WTC11 (cell line): ENCODE measurements around the gene MIEF1. TPM values are rescaled to one million over a fixed set of nuclear protein-coding genes. Genes with fewer than 3 reads are reported as not detected.

Experiments used
- ATAC-seq: fragments of 200-7000 bp; cut with Tn5 transposase; 2 replicates; pipeline ENCODE4 v1.10.0; 2021; ENCODE audit warnings: mild to moderate bottlenecking, moderate library complexity
- CTCF ChIA-PET: fragments of 300-600 bp; sonication (Branson Sonifier 250); formaldehyde crosslinking; loops from one replicate; lab custom pipeline; 2021; ENCODE audit warnings: antibody characterized with exemption; lab: Charles Lee
- POLR2A ChIA-PET: fragments of 350-600 bp; sonication (Branson Sonifier 250); formaldehyde crosslinking; loops from one replicate; lab custom pipeline; 2021; ENCODE audit warnings: antibody characterized with exemption; lab: Charles Lee
- DNase-seq: peaks from one replicate; pipeline ENCODE4 v3.0.0; 2021; ENCODE audit warnings: low spot score
- H3K27ac Mint-ChIP-seq: 2 replicates; pipeline ENCODE4 v1.8.0; 2021; ENCODE audit warnings: mixed read lengths
- H3K27me3 Mint-ChIP-seq: 2 replicates; pipeline ENCODE4 v1.8.0; 2021; ENCODE audit warnings: low read depth, mild to moderate bottlenecking, moderate library complexity, mixed read lengths
- H3K36me3 Mint-ChIP-seq: 2 replicates; pipeline ENCODE4 v1.8.0; 2021; ENCODE audit warnings: mixed read lengths
- H3K4me1 Mint-ChIP-seq: 2 replicates; pipeline ENCODE4 v1.8.0; 2022; ENCODE audit warnings: mixed read lengths
- H3K4me3 Mint-ChIP-seq: 2 replicates; pipeline ENCODE4 v1.8.0; 2021; ENCODE audit warnings: mild to moderate bottlenecking, moderate library complexity, mixed read lengths
- H3K9me3 Mint-ChIP-seq: 2 replicates; pipeline ENCODE4 v1.8.0; 2021; ENCODE audit warnings: mixed read lengths
- ATF1 ChIP-seq: sonication (generic); formaldehyde crosslinking; IDR thresholded peaks from 2 replicates; pipeline ENCODE4 v1.8.1; 2023; ENCODE audit warnings: mild to moderate bottlenecking, moderate library complexity, missing genetic modification reagents
- ESRRA ChIP-seq: sonication (generic); formaldehyde crosslinking; IDR thresholded peaks from 2 replicates; pipeline ENCODE4 v1.8.1; 2022; ENCODE audit warnings: mild to moderate bottlenecking, missing genetic modification reagents, borderline replicate concordance
- JUN ChIP-seq: sonication (generic); formaldehyde crosslinking; IDR thresholded peaks from 2 replicates; pipeline ENCODE4 v1.8.0; 2023; ENCODE audit warnings: mild to moderate bottlenecking, missing genetic modification reagents
- SMAD3 ChIP-seq: sonication (generic); formaldehyde crosslinking; IDR thresholded peaks from 2 replicates; pipeline ENCODE4 v1.8.0; 2022; ENCODE audit warnings: missing genetic modification reagents, mild to moderate bottlenecking, borderline replicate concordance
- ZNF219 ChIP-seq: sonication (generic); formaldehyde crosslinking; IDR thresholded peaks from 2 replicates; pipeline ENCODE4 v1.8.0; 2023; ENCODE audit warnings: missing genetic modification reagents, mild to moderate bottlenecking, borderline replicate concordance
- ZNF263 ChIP-seq: sonication (generic); formaldehyde crosslinking; IDR thresholded peaks from 2 replicates; pipeline ENCODE4 v1.8.1; 2022; ENCODE audit warnings: low read depth, mild to moderate bottlenecking, moderate library complexity, missing genetic modification reagents
- ZNF423 ChIP-seq: fragments of 250-450 bp; sonication (Bioruptor Pico); IDR thresholded peaks from 2 replicates; pipeline ENCODE4 v2.1.2; 2022; ENCODE audit warnings: mild to moderate bottlenecking, moderate library complexity
- total RNA-seq: library from RNA; stranded (reverse); gene quantifications from 3 replicates; pipeline ENCODE4 v1.2.3, GENCODE V29; 2021
- TF ChIP-seq, protein P1 (sequence below): sonication (generic); formaldehyde crosslinking; IDR thresholded peaks from 2 replicates; pipeline ENCODE4 v1.8.1; 2023; ENCODE audit warnings: mild to moderate bottlenecking, missing genetic modification reagents, borderline replicate concordance
- TF ChIP-seq, protein P2 (sequence below): sonication (generic); formaldehyde crosslinking; IDR thresholded peaks from 2 replicates; pipeline ENCODE4 v1.8.0; 2023; ENCODE audit warnings: mild to moderate bottlenecking, missing genetic modification reagents
- TF ChIP-seq, protein P3 (sequence below): fragments of 250-450 bp; sonication (Bioruptor Pico); IDR thresholded peaks from 2 replicates; pipeline ENCODE4 v1.9.0; 2021; ENCODE audit warnings: moderate library complexity, mild to moderate bottlenecking, inconsistent platforms, borderline replicate concordance
- TF ChIP-seq, protein P4 (sequence below): fragments of 200-600 bp; IDR thresholded peaks from 2 replicates; pipeline ENCODE4 v1.8.0; 2022; ENCODE audit warnings: antibody characterized with exemption
- TF ChIP-seq, protein P5 (sequence below): sonication (generic); formaldehyde crosslinking; IDR thresholded peaks from 2 replicates; pipeline ENCODE4 v1.8.0; 2022; ENCODE audit warnings: mild to moderate bottlenecking, missing genetic modification reagents
- TF ChIP-seq, protein P6 (sequence below): sonication (generic); formaldehyde crosslinking; IDR thresholded peaks from 2 replicates; pipeline ENCODE4 v1.8.0; 2022; ENCODE audit warnings: mild to moderate bottlenecking, missing genetic modification reagents
- TF ChIP-seq, protein P7 (sequence below): fragments of 250-450 bp; sonication (Bioruptor Pico); conservative IDR thresholded peaks from 2 replicates; pipeline ENCODE4 v1.9.0; 2021; ENCODE audit warnings: mild to moderate bottlenecking
- TF ChIP-seq, protein P8 (sequence below): sonication (generic); formaldehyde crosslinking; IDR thresholded peaks from 2 replicates; pipeline ENCODE4 v1.8.1; 2023; ENCODE audit warnings: mild to moderate bottlenecking, missing genetic modification reagents, moderate library complexity

The MIEF1 gene
- total RNA-seq, 1 experiment from 2014 or later = 38.7 TPM

DNA sequence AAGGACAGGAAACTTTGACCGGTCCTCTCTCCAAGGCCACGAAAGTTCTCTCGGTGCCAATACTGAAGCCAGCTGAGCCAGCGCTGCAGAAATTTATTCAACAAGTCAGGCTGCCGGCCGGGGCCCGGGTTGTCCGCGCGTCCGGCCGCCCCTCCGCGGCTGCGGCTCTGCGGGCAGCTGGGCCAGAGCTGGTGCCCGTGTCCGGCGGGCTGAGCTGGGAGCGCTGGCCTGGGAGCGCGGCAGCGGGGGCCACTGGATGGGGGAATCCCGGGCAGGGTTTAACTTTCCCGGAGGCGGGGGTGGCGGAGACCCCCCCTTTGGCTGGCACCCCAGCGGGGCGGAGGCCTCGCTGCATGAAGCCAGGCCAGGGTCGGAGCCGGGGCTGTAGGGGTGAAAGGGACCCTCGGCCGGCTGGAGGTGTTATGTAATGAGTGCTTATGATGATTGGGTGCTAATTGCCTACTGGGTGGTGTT, 56.2 kb downstream of the MIEF1 start (continued):
- TF ChIP-seq, protein P1, sequence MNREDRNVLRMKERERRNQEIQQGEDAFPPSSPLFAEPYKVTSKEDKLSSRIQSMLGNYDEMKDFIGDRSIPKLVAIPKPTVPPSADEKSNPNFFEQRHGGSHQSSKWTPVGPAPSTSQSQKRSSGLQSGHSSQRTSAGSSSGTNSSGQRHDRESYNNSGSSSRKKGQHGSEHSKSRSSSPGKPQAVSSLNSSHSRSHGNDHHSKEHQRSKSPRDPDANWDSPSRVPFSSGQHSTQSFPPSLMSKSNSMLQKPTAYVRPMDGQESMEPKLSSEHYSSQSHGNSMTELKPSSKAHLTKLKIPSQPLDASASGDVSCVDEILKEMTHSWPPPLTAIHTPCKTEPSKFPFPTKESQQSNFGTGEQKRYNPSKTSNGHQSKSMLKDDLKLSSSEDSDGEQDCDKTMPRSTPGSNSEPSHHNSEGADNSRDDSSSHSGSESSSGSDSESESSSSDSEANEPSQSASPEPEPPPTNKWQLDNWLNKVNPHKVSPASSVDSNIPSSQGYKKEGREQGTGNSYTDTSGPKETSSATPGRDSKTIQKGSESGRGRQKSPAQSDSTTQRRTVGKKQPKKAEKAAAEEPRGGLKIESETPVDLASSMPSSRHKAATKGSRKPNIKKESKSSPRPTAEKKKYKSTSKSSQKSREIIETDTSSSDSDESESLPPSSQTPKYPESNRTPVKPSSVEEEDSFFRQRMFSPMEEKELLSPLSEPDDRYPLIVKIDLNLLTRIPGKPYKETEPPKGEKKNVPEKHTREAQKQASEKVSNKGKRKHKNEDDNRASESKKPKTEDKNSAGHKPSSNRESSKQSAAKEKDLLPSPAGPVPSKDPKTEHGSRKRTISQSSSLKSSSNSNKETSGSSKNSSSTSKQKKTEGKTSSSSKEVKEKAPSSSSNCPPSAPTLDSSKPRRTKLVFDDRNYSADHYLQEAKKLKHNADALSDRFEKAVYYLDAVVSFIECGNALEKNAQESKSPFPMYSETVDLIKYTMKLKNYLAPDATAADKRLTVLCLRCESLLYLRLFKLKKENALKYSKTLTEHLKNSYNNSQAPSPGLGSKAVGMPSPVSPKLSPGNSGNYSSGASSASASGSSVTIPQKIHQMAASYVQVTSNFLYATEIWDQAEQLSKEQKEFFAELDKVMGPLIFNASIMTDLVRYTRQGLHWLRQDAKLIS = no peak

DNA sequence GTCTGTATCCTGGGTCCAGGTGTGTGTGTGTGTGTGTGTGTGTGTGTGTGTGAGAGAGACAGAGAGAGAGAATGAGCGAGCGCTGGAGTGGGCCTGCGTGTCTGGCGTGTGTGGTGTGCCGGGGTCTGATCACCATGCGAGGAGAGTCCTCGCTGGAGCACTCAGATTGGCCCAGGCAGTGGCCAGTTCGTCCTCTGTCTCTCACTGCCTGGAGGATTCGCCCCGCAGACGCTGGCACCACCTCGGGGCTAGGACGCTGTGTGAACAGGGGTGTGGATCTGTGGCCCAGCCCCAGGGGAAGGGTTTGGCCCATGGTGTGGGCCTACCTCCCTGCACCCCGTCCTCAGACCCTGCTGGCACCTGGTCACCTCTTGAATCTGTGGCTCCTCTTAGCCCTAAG, 56.9 kb downstream of the MIEF1 start:
- peaks cover 7% of the 10 kb centered on the region for H3K4me1 Mint-ChIP-seq
- ATAC-seq (no peak), DNase-seq (no peak)
- H3K4me3 Mint-ChIP-seq = peak overlapping the region; percentile 40; the same call in 1 of the 2 replicates
- POLR2A ChIA-PET = no interaction called here
- H3K27ac Mint-ChIP-seq = no peak overlapping the region
- CTCF ChIA-PET = interaction anchor here (0.7 to 2.6 kb wide), 17 partner anchors 9 to 486 kb away, joined by 3 to 24 read pairs (median 4); no protein-coding TSS in a partner anchor
- no peaks in the 10 kb centered on the region for H3K36me3 Mint-ChIP-seq
- H3K9me3 Mint-ChIP-seq = no peaks in the 10 kb centered on the region
- peaks cover 58% of the 10 kb centered on the region for H3K27me3 Mint-ChIP-seq
- TF ChIP-seq ZNF219 (CRISPR knock-in tag) (no peak), ATF1 (CRISPR knock-in tag) (no peak), ZNF263 (CRISPR knock-in tag) (0 out of 2 replicates have a peak, but pooled peaks have one; percentile 53), SMAD3 (CRISPR knock-in tag) (no peak)
- TF ChIP-seq, protein P2, sequence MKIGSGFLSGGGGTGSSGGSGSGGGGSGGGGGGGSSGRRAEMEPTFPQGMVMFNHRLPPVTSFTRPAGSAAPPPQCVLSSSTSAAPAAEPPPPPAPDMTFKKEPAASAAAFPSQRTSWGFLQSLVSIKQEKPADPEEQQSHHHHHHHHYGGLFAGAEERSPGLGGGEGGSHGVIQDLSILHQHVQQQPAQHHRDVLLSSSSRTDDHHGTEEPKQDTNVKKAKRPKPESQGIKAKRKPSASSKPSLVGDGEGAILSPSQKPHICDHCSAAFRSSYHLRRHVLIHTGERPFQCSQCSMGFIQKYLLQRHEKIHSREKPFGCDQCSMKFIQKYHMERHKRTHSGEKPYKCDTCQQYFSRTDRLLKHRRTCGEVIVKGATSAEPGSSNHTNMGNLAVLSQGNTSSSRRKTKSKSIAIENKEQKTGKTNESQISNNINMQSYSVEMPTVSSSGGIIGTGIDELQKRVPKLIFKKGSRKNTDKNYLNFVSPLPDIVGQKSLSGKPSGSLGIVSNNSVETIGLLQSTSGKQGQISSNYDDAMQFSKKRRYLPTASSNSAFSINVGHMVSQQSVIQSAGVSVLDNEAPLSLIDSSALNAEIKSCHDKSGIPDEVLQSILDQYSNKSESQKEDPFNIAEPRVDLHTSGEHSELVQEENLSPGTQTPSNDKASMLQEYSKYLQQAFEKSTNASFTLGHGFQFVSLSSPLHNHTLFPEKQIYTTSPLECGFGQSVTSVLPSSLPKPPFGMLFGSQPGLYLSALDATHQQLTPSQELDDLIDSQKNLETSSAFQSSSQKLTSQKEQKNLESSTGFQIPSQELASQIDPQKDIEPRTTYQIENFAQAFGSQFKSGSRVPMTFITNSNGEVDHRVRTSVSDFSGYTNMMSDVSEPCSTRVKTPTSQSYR (CRISPR knock-in tag) = no peak
- TF ChIP-seq, protein P3, sequence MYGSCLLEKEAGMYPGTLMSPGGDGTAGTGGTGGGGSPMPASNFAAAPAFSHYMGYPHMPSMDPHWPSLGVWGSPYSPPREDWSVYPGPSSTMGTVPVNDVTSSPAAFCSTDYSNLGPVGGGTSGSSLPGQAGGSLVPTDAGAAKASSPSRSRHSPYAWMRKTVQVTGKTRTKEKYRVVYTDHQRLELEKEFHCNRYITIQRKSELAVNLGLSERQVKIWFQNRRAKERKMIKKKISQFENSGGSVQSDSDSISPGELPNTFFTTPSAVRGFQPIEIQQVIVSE (CRISPR knock-in tag) = no peak
- TF ChIP-seq, all 79 proteins: peak for 1

DNA sequence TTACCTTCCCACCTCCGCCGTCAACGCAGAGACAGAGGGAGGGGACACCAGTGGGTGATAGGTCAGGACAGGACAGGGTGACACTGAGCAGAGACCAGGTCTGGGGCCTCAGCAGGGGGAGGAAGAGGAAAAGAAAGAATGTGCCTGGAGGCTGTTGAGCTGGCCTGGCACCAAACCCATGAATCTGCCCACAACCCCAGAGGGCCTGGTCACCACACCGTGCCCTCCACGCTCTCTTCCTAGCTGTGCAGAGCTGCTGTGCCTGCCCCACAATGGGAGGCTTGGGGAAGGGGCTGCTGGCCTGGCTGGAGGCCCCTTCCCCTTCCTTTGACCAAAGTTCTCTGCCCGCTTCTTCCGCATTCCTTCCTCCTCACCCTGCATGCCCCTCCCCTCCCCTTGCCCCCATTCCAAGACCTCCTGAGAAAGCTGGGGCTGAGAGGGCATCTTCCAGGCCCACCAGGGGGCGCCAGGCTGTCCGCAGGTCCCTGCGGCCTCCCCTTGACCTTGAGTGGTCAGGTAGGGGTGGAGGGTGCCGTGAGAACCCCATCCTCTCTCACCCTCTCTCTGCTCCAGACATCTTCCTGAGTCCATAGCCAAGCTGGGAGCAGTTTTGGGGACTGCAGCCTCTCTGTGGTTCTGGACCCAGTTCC, 57.5 kb downstream of the MIEF1 start:
- POLR2A ChIA-PET = interaction anchor here (1.1 kb wide), 1 partner anchor 15 kb away, joined by 3 read pairs; no protein-coding TSS in a partner anchor
- peaks cover 52% of the 10 kb centered on the region for H3K27me3 Mint-ChIP-seq
- DNase-seq (peak; percentile 82), ATAC-seq (peak; percentile 73)
- no peak overlapping the region for H3K4me3 Mint-ChIP-seq
- H3K36me3 Mint-ChIP-seq = no peaks in the 10 kb centered on the region
- no peaks in the 10 kb centered on the region for H3K9me3 Mint-ChIP-seq
- CTCF ChIA-PET = interaction anchor here (0.6 to 2.6 kb wide), 31 partner anchors 9 to 485 kb away, joined by 3 to 24 read pairs (median 4); no protein-coding TSS in a partner anchor
- H3K27ac Mint-ChIP-seq = no peak overlapping the region
- H3K4me1 Mint-ChIP-seq = peaks cover 7% of the 10 kb centered on the region
- TF ChIP-seq JUN (no peak), ZNF423 (CRISPR knock-in tag) (no peak), ESRRA (peak; percentile 86; the same call in 1 of the 2 replicates)
- TF ChIP-seq, protein P4, sequence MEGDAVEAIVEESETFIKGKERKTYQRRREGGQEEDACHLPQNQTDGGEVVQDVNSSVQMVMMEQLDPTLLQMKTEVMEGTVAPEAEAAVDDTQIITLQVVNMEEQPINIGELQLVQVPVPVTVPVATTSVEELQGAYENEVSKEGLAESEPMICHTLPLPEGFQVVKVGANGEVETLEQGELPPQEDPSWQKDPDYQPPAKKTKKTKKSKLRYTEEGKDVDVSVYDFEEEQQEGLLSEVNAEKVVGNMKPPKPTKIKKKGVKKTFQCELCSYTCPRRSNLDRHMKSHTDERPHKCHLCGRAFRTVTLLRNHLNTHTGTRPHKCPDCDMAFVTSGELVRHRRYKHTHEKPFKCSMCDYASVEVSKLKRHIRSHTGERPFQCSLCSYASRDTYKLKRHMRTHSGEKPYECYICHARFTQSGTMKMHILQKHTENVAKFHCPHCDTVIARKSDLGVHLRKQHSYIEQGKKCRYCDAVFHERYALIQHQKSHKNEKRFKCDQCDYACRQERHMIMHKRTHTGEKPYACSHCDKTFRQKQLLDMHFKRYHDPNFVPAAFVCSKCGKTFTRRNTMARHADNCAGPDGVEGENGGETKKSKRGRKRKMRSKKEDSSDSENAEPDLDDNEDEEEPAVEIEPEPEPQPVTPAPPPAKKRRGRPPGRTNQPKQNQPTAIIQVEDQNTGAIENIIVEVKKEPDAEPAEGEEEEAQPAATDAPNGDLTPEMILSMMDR = peak; percentile 62; the same call in 1 of the 2 replicates
- TF ChIP-seq, protein P5, sequence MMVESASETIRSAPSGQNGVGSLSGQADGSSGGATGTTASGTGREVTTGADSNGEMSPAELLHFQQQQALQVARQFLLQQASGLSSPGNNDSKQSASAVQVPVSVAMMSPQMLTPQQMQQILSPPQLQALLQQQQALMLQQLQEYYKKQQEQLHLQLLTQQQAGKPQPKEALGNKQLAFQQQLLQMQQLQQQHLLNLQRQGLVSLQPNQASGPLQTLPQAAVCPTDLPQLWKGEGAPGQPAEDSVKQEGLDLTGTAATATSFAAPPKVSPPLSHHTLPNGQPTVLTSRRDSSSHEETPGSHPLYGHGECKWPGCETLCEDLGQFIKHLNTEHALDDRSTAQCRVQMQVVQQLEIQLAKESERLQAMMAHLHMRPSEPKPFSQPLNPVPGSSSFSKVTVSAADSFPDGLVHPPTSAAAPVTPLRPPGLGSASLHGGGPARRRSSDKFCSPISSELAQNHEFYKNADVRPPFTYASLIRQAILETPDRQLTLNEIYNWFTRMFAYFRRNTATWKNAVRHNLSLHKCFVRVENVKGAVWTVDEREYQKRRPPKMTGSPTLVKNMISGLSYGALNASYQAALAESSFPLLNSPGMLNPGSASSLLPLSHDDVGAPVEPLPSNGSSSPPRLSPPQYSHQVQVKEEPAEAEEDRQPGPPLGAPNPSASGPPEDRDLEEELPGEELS (CRISPR knock-in tag) = no peak
- TF ChIP-seq, protein P6, sequence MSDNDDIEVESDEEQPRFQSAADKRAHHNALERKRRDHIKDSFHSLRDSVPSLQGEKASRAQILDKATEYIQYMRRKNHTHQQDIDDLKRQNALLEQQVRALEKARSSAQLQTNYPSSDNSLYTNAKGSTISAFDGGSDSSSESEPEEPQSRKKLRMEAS (CRISPR knock-in tag) = no peak
- TF ChIP-seq, protein P7, sequence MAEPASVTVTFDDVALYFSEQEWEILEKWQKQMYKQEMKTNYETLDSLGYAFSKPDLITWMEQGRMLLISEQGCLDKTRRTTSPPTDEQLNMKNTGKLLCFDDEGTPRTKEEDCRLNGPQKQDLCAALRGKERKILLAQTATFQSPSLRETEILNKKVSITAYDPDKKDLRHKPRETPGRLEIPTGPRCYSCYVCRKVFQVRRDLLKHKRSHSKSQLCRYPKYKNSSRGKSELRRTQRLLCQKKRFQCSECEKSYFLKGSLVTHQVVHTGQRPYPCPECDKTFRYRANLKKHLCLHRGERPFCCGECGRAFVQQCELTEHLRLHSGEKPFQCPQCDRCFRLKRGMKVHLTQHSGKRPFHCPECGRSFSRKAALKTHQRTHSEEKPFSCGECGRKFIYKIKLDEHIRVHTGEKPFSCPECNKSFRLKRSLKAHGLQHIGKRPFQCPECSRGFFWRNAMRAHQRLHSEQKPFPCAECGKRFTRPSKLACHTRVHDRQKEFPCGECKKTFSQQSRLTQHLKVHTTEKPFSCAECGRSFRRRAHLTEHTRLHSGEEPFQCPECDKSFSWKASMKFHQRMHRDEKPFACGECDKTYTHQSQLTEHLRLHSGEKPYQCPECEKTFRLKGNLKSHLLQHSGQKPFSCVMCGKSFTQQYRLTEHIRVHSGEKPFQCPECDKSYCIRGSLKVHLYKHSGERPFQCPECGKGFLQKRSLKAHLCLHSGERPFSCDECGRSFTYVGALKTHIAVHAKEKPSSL = no peak
- TF ChIP-seq, protein P8, sequence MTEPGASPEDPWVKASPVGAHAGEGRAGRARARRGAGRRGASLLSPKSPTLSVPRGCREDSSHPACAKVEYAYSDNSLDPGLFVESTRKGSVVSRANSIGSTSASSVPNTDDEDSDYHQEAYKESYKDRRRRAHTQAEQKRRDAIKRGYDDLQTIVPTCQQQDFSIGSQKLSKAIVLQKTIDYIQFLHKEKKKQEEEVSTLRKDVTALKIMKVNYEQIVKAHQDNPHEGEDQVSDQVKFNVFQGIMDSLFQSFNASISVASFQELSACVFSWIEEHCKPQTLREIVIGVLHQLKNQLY = no peak
